Subcutaneous abdominal adipose tissue (tissue), 5 donors: ENCODE measurements around the gene SLC25A26.
"Not testable (repeated sequence)": the region's sequence is repeated elsewhere in the genome, so short reads cannot be mapped to it uniquely, and the experiment has no call there.

Source experiments
- H3K27ac ChIP-seq: one replicate; pipeline ENCODE4 v1.7.0; 2013; ENCODE audit warnings: low read depth, mild to moderate bottlenecking, inconsistent platforms, low read length, moderate library complexity
- H3K27me3 ChIP-seq, 5 donors: one replicate each; pipeline ENCODE4 v1.7.0; 2013; ENCODE audit warnings: low read length in 5 of 5, inconsistent platforms in 1 of 5; ENCODE audit not compliant: control insufficient read depth in 5 of 5, insufficient read depth in 4 of 5
- H3K36me3 ChIP-seq, 5 donors: one replicate each; pipeline ENCODE4 v1.7.0; 2013; ENCODE audit warnings: low read length in 5 of 5; ENCODE audit not compliant: control insufficient read depth in 5 of 5, insufficient read depth in 5 of 5
- H3K4me1 ChIP-seq, 5 donors: one replicate each; pipeline ENCODE4 v1.7.0; 2013; ENCODE audit warnings: low read length in 5 of 5, mild to moderate bottlenecking in 3 of 5, moderate library complexity in 1 of 5; ENCODE audit not compliant: control insufficient read depth in 5 of 5, insufficient read depth in 5 of 5
- H3K4me3 ChIP-seq, 5 donors: one replicate each; pipeline ENCODE4 v1.7.0; 2013; ENCODE audit warnings: low read length in 5 of 5, low read depth in 1 of 5
- H3K9ac ChIP-seq, 5 donors: one replicate each; pipeline ENCODE4 v1.7.0; 2013; ENCODE audit warnings: low read length in 5 of 5, mild to moderate bottlenecking in 4 of 5, moderate library complexity in 3 of 5
- H3K9me3 ChIP-seq, 5 donors: one replicate each; pipeline ENCODE4 v1.7.0; 2013; ENCODE audit warnings: low read length in 5 of 5; ENCODE audit not compliant: control insufficient read depth in 5 of 5
- donor health status: healthy.
- donor health status: healthy.
- donor health status: healthy.
- donor health status: healthy.
- donor health status: healthy.

Gene SLC25A26

DNA sequence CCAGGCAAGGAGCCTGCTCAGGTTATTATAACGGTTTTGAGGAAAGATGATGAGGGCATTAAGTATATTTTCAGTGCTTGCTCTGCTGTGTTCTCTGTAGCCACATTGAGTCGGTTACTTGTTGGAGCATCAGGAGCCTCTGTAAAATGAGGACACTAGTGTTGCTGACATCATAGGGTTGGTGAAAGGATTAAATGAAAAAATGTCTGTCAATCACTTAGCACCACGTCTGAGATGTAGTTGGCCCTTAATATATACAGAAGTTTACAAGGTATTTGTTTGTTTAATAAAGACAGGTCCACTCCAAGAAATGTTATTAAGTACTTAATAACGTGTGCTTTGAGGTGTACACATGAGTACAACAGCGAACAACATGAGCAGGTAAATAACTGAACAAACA is 735 bp upstream of the SLC25A26 start:
- Histone ChIP-seq H3K9me3 (no peaks in the 10 kb centered on the region), H3K36me3 (peaks cover 0 to 7% (median 2%) of the 10 kb centered on the region in 5 donors), H3K4me3 (peak overlapping the region; percentile 67 to 95 (median 85)), H3K9ac (peak overlapping the region in 2 of 5 donors; percentile 6 to 89), H3K4me1 (peaks cover 0 to 18% (median 13%) of the 10 kb centered on the region in 5 donors), H3K27ac (no peak overlapping the region), H3K27me3 (no peaks in the 10 kb centered on the region)

DNA sequence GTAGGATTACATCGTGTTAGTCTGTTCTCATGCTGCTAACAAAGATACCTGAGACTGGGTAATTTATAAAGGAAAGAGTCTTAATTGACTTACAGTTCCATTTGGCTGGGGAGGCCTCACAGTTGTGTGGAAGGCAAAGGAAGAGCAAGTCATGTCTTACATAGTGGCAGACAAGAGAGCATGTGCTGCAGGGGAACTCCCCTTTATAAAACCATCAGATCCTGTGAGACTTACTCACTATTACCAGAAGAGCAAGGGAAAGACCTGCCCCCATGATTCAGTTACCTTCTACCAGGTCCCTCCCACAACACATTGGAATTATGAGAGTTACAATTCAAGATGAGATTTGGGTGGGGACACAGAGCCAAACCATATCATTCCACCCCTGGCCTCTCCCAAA is 3.4 kb downstream of the SLC25A26 start:
- no peak overlapping the region for H3K9ac ChIP-seq

DNA sequence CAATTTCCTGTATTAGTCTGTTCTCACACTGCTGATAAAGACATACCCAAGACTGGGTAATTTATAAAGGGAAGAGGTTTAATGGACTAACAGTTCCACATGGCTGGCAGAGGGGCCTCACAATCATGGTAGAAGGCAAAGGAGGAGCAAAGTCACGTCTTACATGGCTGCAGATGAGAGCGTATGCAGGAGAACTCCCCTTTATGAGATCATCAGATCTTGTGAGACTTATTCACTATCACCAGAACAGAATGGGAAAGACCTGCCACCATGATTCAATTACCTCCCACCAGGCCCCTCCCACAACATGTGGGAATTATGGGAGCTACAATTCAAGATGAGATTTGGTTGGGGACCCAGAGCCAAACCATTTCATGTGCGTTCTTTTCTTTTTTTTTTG is 5.3 kb downstream of the SLC25A26 start:
- not testable (repeated sequence) for H3K36me3 ChIP-seq, H3K9ac ChIP-seq, H3K9me3 ChIP-seq, H3K27me3 ChIP-seq, H3K4me3 ChIP-seq, H3K27ac ChIP-seq
- H3K4me1 ChIP-seq: peaks cover 0 to 25% (median 11%) of the 10 kb centered on the region in 5 donors

More for the DNA sequence above, 3.4 kb downstream of the SLC25A26 start:
- Histone ChIP-seq H3K36me3 (peaks cover 0 to 7% (median 4%) of the 10 kb centered on the region in 5 donors), H3K4me3 (no peak overlapping the region), H3K27me3 (no peaks in the 10 kb centered on the region), H3K4me1 (peaks cover 0 to 25% (median 13%) of the 10 kb centered on the region in 5 donors), H3K9me3 (no peaks in the 10 kb centered on the region), H3K27ac (no peak overlapping the region)

DNA sequence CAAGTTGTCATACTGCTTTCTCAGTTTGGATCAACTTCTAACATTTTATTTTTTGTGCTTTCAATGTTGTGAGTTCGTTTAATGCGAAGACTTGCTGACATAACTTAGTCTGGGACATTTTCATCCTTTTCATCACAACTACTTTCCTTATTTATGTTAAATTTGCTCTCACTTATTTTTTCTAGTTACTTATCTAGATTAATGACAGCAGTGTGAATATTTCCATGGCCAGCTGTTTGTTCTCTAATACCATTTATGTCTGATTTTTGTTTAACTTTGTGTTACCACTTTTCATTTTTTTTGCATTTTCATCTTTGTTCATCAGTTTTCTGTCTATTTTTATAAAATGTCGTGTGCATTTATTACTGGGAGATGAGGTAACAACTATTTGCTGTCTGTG is 6.2 kb downstream of the SLC25A26 start:
- Histone ChIP-seq H3K4me1 (peaks cover 0 to 17% (median 3%) of the 10 kb centered on the region in 5 donors), H3K27me3 (no peaks in the 10 kb centered on the region), H3K9me3 (no peaks in the 10 kb centered on the region), H3K27ac (no peak overlapping the region), H3K9ac (no peak overlapping the region), H3K4me3 (no peak overlapping the region), H3K36me3 (peaks cover 0 to 7% (median 4%) of the 10 kb centered on the region in 5 donors)

DNA sequence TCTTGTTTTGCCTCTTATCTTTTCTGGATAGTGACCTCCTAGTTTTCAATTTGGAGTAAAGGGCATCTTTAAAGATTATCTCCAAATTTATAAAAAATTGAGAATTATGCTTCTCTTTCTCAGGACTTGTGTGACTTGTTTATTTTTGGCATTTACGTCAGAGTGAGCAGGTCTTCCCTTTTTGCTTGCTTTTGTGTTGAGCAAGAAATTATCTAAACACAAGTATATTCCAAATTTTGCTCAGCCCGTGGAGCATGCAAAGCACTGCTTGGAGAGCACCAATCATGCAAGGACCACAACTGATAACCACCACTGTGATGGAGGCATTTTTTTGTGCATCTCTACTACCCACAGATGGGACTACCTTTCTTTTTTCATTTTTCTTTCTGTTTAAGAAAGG is 7.1 kb downstream of the SLC25A26 start:
- H3K27ac ChIP-seq: no peak overlapping the region
- no peak overlapping the region for H3K4me3 ChIP-seq
- no peaks in the 10 kb centered on the region for H3K27me3 ChIP-seq
- peaks cover 0 to 17% (median 2%) of the 10 kb centered on the region in 5 donors for H3K4me1 ChIP-seq
- H3K9me3 ChIP-seq: no peaks in the 10 kb centered on the region
- peaks cover 0 to 7% (median 4%) of the 10 kb centered on the region in 5 donors for H3K36me3 ChIP-seq
- no peak overlapping the region for H3K9ac ChIP-seq

DNA sequence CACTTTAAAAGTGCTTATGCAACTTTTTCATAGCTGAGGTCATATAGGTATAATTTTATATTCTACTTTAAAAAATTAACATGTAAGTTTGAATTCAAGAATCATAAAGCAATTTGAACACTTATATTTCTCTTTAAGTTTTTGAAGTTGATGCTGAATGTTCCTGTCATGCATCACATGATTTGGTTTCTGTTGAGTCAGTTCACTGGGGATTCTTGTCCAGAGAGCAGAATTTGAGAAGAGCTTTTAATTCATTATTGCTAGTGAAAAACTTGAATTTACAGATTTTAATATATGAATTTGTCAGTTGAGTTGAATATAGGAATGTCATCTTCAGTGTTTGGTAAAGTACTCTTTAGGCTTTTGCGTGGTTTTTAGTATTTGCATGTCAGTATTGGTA is 7.9 kb downstream of the SLC25A26 start:
- H3K36me3 ChIP-seq: peaks cover 0 to 5% (median 0%) of the 10 kb centered on the region in 5 donors
- H3K4me3 ChIP-seq: no peak overlapping the region
- no peak overlapping the region for H3K9ac ChIP-seq
- H3K27me3 ChIP-seq: no peaks in the 10 kb centered on the region
- H3K27ac ChIP-seq: no peak overlapping the region
- peaks cover 0 to 17% (median 2%) of the 10 kb centered on the region in 5 donors for H3K4me1 ChIP-seq
- H3K9me3 ChIP-seq: no peaks in the 10 kb centered on the region

DNA sequence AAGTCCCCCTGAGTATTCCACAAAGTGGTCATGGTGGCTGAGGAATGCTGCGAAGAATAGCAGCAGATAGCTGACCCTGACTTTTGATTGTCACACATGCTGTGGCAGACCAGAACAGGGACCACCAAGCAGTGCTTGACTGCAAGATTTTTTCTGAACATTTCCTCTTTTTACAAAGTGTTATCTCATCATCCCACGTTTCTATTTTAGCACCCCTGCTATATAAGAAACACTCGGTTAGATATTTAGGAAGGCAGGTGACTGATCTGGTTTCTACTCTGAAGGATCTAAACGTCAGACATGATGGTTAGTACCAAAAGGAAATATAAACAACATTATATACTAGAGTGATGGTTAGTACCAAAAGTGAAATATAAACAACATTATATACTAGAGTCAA is 9.1 kb downstream of the SLC25A26 start:
- Histone ChIP-seq H3K9ac (no peak overlapping the region), H3K27ac (no peak overlapping the region), H3K27me3 (no peaks in the 10 kb centered on the region), H3K9me3 (no peaks in the 10 kb centered on the region), H3K4me3 (no peak overlapping the region), H3K4me1 (peaks cover 0 to 17% (median 2%) of the 10 kb centered on the region in 5 donors), H3K36me3 (peaks cover 0 to 4% (median 0%) of the 10 kb centered on the region in 5 donors)

DNA sequence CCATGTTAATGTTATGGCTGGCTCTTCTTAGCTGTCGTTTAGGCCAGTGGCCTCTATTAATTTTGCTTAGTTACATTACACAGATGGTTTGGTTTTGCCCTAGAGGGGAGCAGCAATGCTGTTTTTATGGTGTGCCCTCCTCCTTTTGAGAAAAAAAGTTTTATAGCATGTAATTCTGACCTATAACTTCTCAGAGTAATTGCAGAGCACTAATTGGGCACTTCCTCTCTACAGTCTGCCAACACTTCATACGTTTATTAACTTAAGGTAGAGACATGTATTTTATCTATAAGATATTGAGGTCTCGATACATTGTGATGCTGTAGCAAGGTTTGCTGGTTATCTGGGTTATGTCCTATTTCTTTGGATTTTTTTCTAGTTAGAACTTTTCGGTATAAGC is 12.2 kb downstream of the SLC25A26 start:
- peaks cover 0 to 12% (median 2%) of the 10 kb centered on the region in 5 donors for H3K4me1 ChIP-seq
- no peaks in the 10 kb centered on the region for H3K27me3 ChIP-seq
- H3K9me3 ChIP-seq: no peaks in the 10 kb centered on the region
- H3K9ac ChIP-seq: no peak overlapping the region
- no peak overlapping the region for H3K27ac ChIP-seq
- H3K36me3 ChIP-seq: peaks cover 0 to 9% (median 0%) of the 10 kb centered on the region in 5 donors
- no peak overlapping the region for H3K4me3 ChIP-seq

DNA sequence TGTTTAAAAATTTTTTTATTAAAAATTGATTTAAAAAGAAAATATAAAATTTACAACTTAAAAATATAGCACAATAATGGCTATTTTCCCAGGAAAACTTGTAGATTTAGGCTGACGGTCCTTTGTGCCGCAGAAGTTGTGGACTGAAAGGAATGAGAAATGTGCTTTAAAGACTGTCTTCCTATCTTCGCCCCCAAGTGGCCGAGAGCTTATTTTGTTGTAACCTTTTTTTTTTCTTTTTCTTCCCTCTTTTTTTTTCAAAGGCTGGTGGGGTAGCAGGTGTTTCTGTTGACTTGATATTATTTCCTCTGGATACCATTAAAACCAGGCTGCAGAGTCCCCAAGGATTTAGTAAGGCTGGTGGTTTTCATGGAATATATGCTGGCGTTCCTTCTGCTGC is 15.5 kb downstream of the SLC25A26 start:
- H3K36me3 ChIP-seq: peaks cover 4 to 23% (median 11%) of the 10 kb centered on the region in 5 donors
- no peaks in the 10 kb centered on the region for H3K4me1 ChIP-seq
- no peaks in the 10 kb centered on the region for H3K27me3 ChIP-seq
- no peak overlapping the region for H3K9ac ChIP-seq
- peaks cover 0 to 8% (median 0%) of the 10 kb centered on the region in 5 donors for H3K9me3 ChIP-seq
- H3K27ac ChIP-seq: no peak overlapping the region
- H3K4me3 ChIP-seq: no peak overlapping the region

DNA sequence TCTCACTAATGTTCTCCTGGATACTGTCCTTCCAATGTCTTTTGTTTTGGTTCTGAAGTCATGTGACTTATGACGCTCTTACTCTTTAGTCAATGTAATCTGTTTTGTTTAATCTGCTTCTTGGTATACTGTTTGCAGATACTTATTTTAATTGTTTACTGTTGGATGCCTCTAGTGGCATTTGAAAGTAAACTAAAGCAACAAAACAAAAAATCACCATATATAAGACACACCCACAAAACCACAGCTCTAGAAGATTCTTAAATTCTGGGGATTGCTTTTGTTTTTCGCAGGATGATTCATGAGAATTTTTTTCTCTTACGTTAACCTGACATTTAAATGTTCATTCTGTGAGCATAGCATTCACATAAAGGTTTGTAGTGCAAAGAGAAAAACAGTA is 16.8 kb downstream of the SLC25A26 start:
- no peaks in the 10 kb centered on the region for H3K27me3 ChIP-seq
- H3K9ac ChIP-seq: no peak overlapping the region

More for the DNA sequence above, 16.8 kb downstream of the SLC25A26 start:
- no peaks in the 10 kb centered on the region for H3K4me1 ChIP-seq
- H3K4me3 ChIP-seq: no peak overlapping the region
- H3K9me3 ChIP-seq: peaks cover 0 to 8% (median 0%) of the 10 kb centered on the region in 5 donors
- H3K36me3 ChIP-seq: peaks cover 4 to 26% (median 11%) of the 10 kb centered on the region in 5 donors
- no peak overlapping the region for H3K27ac ChIP-seq
